Hepatocyte (in vitro differentiated cells): ENCODE results near the gene RNF130.

ENCODE experiments used
- EZH2phosphoT487 ChIP-seq: fragments of 200-600 bp; sonication (generic); IDR thresholded peaks from one replicate; pipeline ENCODE4 v1.6.1; 2018; ENCODE audit warnings: antibody characterized with exemption, mild to moderate bottlenecking, low read depth, moderate library complexity; ENCODE audit not compliant: unreplicated experiment, severe bottlenecking
- TF ChIP-seq, protein P1 (sequence below): fragments of 200-600 bp; sonication (generic); IDR thresholded peaks from 2 replicates; pipeline ENCODE4 v1.5.1; 2016; ENCODE audit warnings: antibody characterized with exemption, mild to moderate bottlenecking; ENCODE audit not compliant: poor library complexity

DNA sequence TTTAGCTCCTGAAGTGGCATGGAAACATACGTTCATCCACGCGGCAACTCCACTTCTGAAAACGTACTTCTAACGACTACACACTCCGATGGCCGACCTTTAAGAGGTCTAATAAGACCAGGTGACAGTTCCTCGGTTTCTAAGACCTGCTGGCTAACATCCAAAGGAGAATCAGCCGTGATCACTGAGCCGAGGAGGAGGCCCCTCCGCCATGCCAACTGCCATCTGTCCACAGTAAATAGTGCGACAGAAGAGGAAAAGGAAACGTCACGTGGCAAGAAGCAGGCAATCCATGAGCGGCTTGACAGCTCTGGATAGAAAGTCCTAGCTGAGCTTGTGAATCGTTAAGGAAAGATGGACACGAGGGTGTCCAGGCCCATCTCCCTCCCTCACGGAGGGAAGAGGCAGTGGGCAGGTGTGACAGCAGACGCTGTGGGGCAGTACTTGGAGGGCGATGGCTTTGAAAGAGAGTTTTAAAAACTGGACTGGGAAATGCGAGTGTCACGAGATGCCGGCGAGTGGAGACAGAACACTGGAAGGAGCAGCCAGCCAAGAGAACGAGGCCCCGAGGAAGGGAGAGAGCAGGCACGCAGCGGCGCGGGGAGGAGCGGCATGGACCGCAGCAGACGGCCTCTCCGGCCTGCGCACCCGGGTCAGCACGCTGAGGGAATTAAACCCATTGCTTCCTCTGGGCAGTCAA, 97.2 kb downstream of the RNF130 start:
- no peak for TF ChIP-seq EZH2phosphoT487
- TF ChIP-seq, protein P1, sequence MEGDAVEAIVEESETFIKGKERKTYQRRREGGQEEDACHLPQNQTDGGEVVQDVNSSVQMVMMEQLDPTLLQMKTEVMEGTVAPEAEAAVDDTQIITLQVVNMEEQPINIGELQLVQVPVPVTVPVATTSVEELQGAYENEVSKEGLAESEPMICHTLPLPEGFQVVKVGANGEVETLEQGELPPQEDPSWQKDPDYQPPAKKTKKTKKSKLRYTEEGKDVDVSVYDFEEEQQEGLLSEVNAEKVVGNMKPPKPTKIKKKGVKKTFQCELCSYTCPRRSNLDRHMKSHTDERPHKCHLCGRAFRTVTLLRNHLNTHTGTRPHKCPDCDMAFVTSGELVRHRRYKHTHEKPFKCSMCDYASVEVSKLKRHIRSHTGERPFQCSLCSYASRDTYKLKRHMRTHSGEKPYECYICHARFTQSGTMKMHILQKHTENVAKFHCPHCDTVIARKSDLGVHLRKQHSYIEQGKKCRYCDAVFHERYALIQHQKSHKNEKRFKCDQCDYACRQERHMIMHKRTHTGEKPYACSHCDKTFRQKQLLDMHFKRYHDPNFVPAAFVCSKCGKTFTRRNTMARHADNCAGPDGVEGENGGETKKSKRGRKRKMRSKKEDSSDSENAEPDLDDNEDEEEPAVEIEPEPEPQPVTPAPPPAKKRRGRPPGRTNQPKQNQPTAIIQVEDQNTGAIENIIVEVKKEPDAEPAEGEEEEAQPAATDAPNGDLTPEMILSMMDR: no peak
